HFFc6 (cell line): ENCODE results near the gene YBEY. TPM values are rescaled to one million over a fixed set of nuclear protein-coding genes. Genes with fewer than 3 reads are reported as not detected.

Experiments
- DNase-seq: peaks from one replicate; pipeline ENCODE4 v3.0.0-alpha.2; 2018
- H3K27ac Mint-ChIP-seq: 2 replicates; pipeline ENCODE4 v1.8.0; 2020; ENCODE audit warnings: mild to moderate bottlenecking, mixed read lengths
- H3K27me3 Mint-ChIP-seq: 2 replicates; pipeline ENCODE4 v1.8.0; 2021; ENCODE audit warnings: mild to moderate bottlenecking, moderate library complexity, mixed read lengths; ENCODE audit not compliant: insufficient read depth
- H3K36me3 Mint-ChIP-seq: 2 replicates; pipeline ENCODE4 v1.8.0; 2021; ENCODE audit warnings: low read depth, mixed read lengths
- H3K4me1 Mint-ChIP-seq: 2 replicates; pipeline ENCODE4 v1.8.0; 2020; ENCODE audit warnings: low read depth, mixed read lengths
- H3K4me3 Mint-ChIP-seq: 2 replicates; pipeline ENCODE4 v1.8.0; 2020; ENCODE audit warnings: mild to moderate bottlenecking, moderate library complexity, mixed read lengths
- H3K9me3 Mint-ChIP-seq: 2 replicates; pipeline ENCODE4 v1.8.0; 2020; ENCODE audit warnings: mild to moderate bottlenecking, mixed read lengths
- CTCF ChIP-seq: fragments of 200-600 bp; sonication (generic); IDR thresholded peaks from 2 replicates; pipeline ENCODE4 v1.5.0; 2021; ENCODE audit warnings: antibody characterized with exemption, mild to moderate bottlenecking
- total RNA-seq, 6 experiments: library from RNA; stranded (reverse); fragmentation: NEBNext Ultra II Directional; extraction: Animal tissue kit (Norgen Biotek cat#: 25700); gene quantifications; 2 replicates in 1 of 6; 3 replicates in 5 of 6; pipeline ENCODE4 v1.2.3, GENCODE V29; 2021

The YBEY gene
- total RNA-seq, 6 experiments from 2014 or later = 12.5 to 16.0 (median 15.5) TPM

GRCh38 chr21:46344219-46344915 is 58.2 kb downstream of the YBEY start:
- no peak for TF ChIP-seq CTCF
- DNase-seq = no peak
- H3K36me3 Mint-ChIP-seq = peaks cover 38% of the 10 kb centered on the region
- no peak overlapping the region for H3K4me3 Mint-ChIP-seq
- H3K27ac Mint-ChIP-seq = no peak overlapping the region
- H3K4me1 Mint-ChIP-seq = peaks cover 20% of the 10 kb centered on the region
- no peaks in the 10 kb centered on the region for H3K9me3 Mint-ChIP-seq
- H3K27me3 Mint-ChIP-seq = no peaks in the 10 kb centered on the region; the same call in 1 of the 2 replicates

GRCh38 chr21:46345861-46346260 is 59.7 kb downstream of the YBEY start:
- no peak overlapping the region for H3K27ac Mint-ChIP-seq
- no peak for TF ChIP-seq CTCF
- H3K27me3 Mint-ChIP-seq = no peaks in the 10 kb centered on the region; the same call in 1 of the 2 replicates
- peaks cover 30% of the 10 kb centered on the region for H3K36me3 Mint-ChIP-seq
- peaks cover 12% of the 10 kb centered on the region for H3K4me1 Mint-ChIP-seq
- DNase-seq = no peak
- H3K9me3 Mint-ChIP-seq = no peaks in the 10 kb centered on the region
- H3K4me3 Mint-ChIP-seq = no peak overlapping the region

GRCh38 chr21:46346296-46347202 is 60.4 kb downstream of the YBEY start:
- Mint-ChIP-seq H3K9me3 (no peaks in the 10 kb centered on the region), H3K4me1 (peaks cover 6% of the 10 kb centered on the region; the same call in 1 of the 2 replicates), H3K27me3 (no peaks in the 10 kb centered on the region; the same call in 1 of the 2 replicates), H3K36me3 (peaks cover 30% of the 10 kb centered on the region), H3K27ac (no peak overlapping the region), H3K4me3 (no peak overlapping the region)
- no peak for DNase-seq
- no peak for TF ChIP-seq CTCF

GRCh38 chr21:46347203-46347550 is 61.0 kb downstream of the YBEY start:
- H3K4me1 Mint-ChIP-seq = peaks cover 6% of the 10 kb centered on the region; the same call in 1 of the 2 replicates
- no peak for TF ChIP-seq CTCF
- no peaks in the 10 kb centered on the region for H3K9me3 Mint-ChIP-seq
- peaks cover 30% of the 10 kb centered on the region for H3K36me3 Mint-ChIP-seq
- DNase-seq = no peak
- H3K27ac Mint-ChIP-seq = no peak overlapping the region
- H3K4me3 Mint-ChIP-seq = no peak overlapping the region
- no peaks in the 10 kb centered on the region; the same call in 1 of the 2 replicates for H3K27me3 Mint-ChIP-seq

Other genes starting within 250 kb of the YBEY start
- gene COL6A2, start 188.2 kb upstream of the YBEY start, total RNA-seq = 100 to 1,000 TPM; 426 to 514 (median 467) TPM
- gene FTCD, start 130.8 kb upstream of the YBEY start, total RNA-seq = 1 to 10 TPM in 1 of 6 experiments, under 1 TPM in 4, not detected in 1; 0.12 to 1.2 (median 0.17) TPM
- gene SPATC1L, start 101.9 kb upstream of the YBEY start, total RNA-seq = 10 to 100 TPM; 11.3 to 14.7 (median 13.1) TPM
- 10 to 100 TPM; 47.9 to 61.3 (median 50.6) TPM for gene LSS, start 57.6 kb upstream of the YBEY start, total RNA-seq
- gene MCM3AP, start 731 bp upstream of the YBEY start, total RNA-seq = 10 to 100 TPM; 85.7 to 91.8 (median 86.9) TPM
- 1 to 10 TPM; 5.2 to 7.7 (median 7.1) TPM for gene C21orf58, start 37.5 kb downstream of the YBEY start, total RNA-seq
- gene PCNT, start 37.8 kb downstream of the YBEY start, total RNA-seq = 10 to 100 TPM; 23.2 to 26.9 (median 25.5) TPM
- gene DIP2A, start 172.5 kb downstream of the YBEY start, total RNA-seq = 10 to 100 TPM; 20.0 to 24.1 (median 21.7) TPM